Fibroblast of lung (primary cell): ENCODE measurements around the gene SRRM3. TPM values are rescaled to one million over a fixed set of nuclear protein-coding genes. Genes with fewer than 3 reads are reported as not detected.
"Not testable (repeated sequence)": the region's sequence is repeated elsewhere in the genome, so short reads cannot be mapped to it uniquely, and the experiment has no call there.

ENCODE experiments used
- DNase-seq, 2 donors: peaks; one replicate each; pipeline versions ENCODE4 v3.0.0 to v3.0.0-alpha.2; 2010; ENCODE audit warnings: low read depth in 2 of 2
- H2AFZ ChIP-seq: 2 replicates; pipeline ENCODE4 v1.5.1; 2012; ENCODE audit warnings: low read length, control low read depth, inconsistent platforms
- H3K27ac ChIP-seq: 2 replicates; pipeline ENCODE4 v1.5.1; 2011; ENCODE audit warnings: low read length, control low read depth; ENCODE audit not compliant: insufficient read depth
- H3K27me3 ChIP-seq: 2 replicates; pipeline ENCODE4 v1.5.1; 2011; ENCODE audit warnings: mild to moderate bottlenecking, low read length; ENCODE audit not compliant: control insufficient read depth, insufficient read depth
- H3K36me3 ChIP-seq: 2 replicates; pipeline ENCODE4 v1.5.1; 2011; ENCODE audit warnings: low read length; ENCODE audit not compliant: control insufficient read depth, insufficient read depth
- H3K4me1 ChIP-seq: 2 replicates; pipeline ENCODE4 v1.5.1; 2011; ENCODE audit warnings: low read length; ENCODE audit not compliant: control insufficient read depth, insufficient read depth; ENCODE audit errors: extremely low read depth
- H3K4me2 ChIP-seq: 2 replicates; pipeline ENCODE4 v1.5.1; 2011; ENCODE audit warnings: low read length, control low read depth; ENCODE audit not compliant: insufficient read depth; ENCODE audit errors: extremely low read depth
- H3K4me3 ChIP-seq, 4 experiments: fragments of 200-600 bp in 1 of 4; sonication (generic) in 1 of 4; replicated peaks in 1 of 4; 2 replicates each; pipeline ENCODE4 v1.5.1; 2011 to 2016; ENCODE audit warnings: low read length in 4 of 4, low read depth in 3 of 4, mild to moderate bottlenecking in 3 of 4, control low read depth in 2 of 4, inconsistent platforms in 1 of 4, mixed read lengths in 1 of 4; ENCODE audit not compliant: insufficient read depth in 1 of 4; ENCODE audit errors: control extremely low read depth in 1 of 4
- H3K79me2 ChIP-seq: 2 replicates; pipeline ENCODE4 v1.5.1; 2012; ENCODE audit warnings: mild to moderate bottlenecking, low read length, inconsistent platforms; ENCODE audit not compliant: control insufficient read depth, insufficient read depth
- H3K9ac ChIP-seq: 2 replicates; pipeline ENCODE4 v1.5.1; 2011; ENCODE audit warnings: mild to moderate bottlenecking, low read length, control low read depth; ENCODE audit not compliant: insufficient read depth
- H3K9me3 ChIP-seq: 2 replicates; pipeline ENCODE4 v1.5.1; 2012; ENCODE audit warnings: low read depth, low read length; ENCODE audit not compliant: control insufficient read depth, insufficient read depth
- H4K20me1 ChIP-seq: 2 replicates; pipeline ENCODE4 v1.5.1; 2011; ENCODE audit warnings: low read length; ENCODE audit not compliant: control insufficient read depth, insufficient read depth; ENCODE audit errors: extremely low read depth
- CTCF ChIP-seq, 2 donors: IDR thresholded peaks in 1 of 2; conservative IDR thresholded peaks in 1 of 2; 1 replicate in 1 of 2; 2 replicates in 1 of 2; pipeline ENCODE4 v1.5.1; 2011 to 2012; ENCODE audit warnings: low read length in 2 of 2, control low read depth in 1 of 2, inconsistent platforms in 1 of 2, low read depth in 1 of 2, mild to moderate bottlenecking in 1 of 2
- EZH2 ChIP-seq: IDR thresholded peaks from 2 replicates; pipeline ENCODE4 v1.5.1; 2012; ENCODE audit warnings: low read length, control low read depth, mild to moderate bottlenecking; ENCODE audit errors: missing control alignments
- polyA plus RNA-seq, 2 donors: library from polyadenylated mRNA; depleted of rRNA in 1 of 2; stranded (reverse) in 1 of 2; unstranded in 1 of 2; fragments of >200 nt; gene quantifications; 2 replicates each; pipeline ENCODE4 v1.2.1, GENCODE V29; 2011 to 2012; ENCODE audit warnings: missing spikeins in 1 of 2
- total RNA-seq: library from RNA; depleted of rRNA; stranded (reverse); fragments of >200 nt; gene quantifications from 2 replicates; pipeline ENCODE4 v1.2.1, GENCODE V29; 2014

The SRRM3 gene
- total and polyA plus RNA-seq, 2 donors (not counting 1 experiment from before 2014, with no cell fraction given) = 0.40 to 1.7 TPM

DNA sequence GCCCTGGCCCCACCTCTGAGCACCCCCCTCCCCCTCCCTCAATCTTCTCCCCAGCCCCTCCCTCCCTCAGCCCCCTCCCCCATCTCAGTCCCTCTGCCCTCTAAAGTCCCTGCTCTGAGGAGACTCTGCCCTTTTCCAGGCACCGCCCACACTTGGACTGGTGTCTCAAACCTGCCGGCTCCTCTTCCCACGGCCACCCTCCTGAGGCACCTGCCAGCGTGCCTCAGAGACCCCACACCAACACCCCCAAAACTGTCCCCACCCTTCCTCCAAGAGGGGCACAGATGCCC, 66.1 kb downstream of the SRRM3 start:
- Histone ChIP-seq H3K9me3 (no peaks in the 10 kb centered on the region), H3K27ac (no peak overlapping the region), H3K4me2 (no peak overlapping the region), H3K9ac (no peak overlapping the region), H2AFZ (no peak overlapping the region), H3K27me3 (peaks cover 27% of the 10 kb centered on the region), H3K4me3 (no peak overlapping the region), H4K20me1 (peaks cover 2% of the 10 kb centered on the region), H3K79me2 (no peaks in the 10 kb centered on the region), H3K4me1 (no peaks in the 10 kb centered on the region), H3K36me3 (no peaks in the 10 kb centered on the region)
- DNase-seq = no peak
- TF ChIP-seq EZH2 (no peak), CTCF (conservative IDR thresholded peaks at IDR 0.05 in 1 of 2, IDR thresholded peaks at IDR 0.05 in 1 of 2; ENCODE audit: low read depth in 1 of 2, low read length in 2 of 2) (no peak)

DNA sequence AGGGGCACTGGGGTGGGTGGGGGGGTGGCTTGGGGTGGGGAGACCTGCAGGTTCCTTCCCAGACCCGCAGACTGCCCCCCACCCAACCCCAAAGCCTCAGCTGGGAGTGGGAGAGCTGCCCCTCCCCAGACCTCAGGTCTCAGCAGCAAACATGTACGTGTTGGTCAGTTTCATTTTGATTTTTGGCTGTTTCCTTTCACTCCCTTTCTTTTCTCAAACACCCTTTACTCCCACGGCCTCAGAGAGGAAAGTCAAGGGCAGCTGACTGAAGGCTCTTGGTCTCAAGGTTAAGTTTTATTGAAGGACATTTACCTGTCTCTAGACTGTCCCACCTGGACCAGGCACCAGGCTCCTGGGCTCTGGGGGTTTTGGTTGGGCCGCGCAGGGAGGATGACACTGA, 66.7 kb downstream of the SRRM3 start:
- H3K4me3 ChIP-seq = no peak overlapping the region
- no peak overlapping the region for H3K9ac ChIP-seq
- H3K27me3 ChIP-seq = peaks cover 32% of the 10 kb centered on the region
- no peaks in the 10 kb centered on the region for H3K79me2 ChIP-seq
- no peaks in the 10 kb centered on the region for H3K9me3 ChIP-seq
- H3K27ac ChIP-seq = no peak overlapping the region
- no peak overlapping the region for H2AFZ ChIP-seq
- no peaks in the 10 kb centered on the region for H3K36me3 ChIP-seq
- TF ChIP-seq CTCF (conservative IDR thresholded peaks at IDR 0.05 in 1 of 2, IDR thresholded peaks at IDR 0.05 in 1 of 2; ENCODE audit: low read depth in 1 of 2, low read length in 2 of 2) (no peak), EZH2 (no peak)
- no peak for DNase-seq
- H3K4me1 ChIP-seq = no peaks in the 10 kb centered on the region
- no peaks in the 10 kb centered on the region for H4K20me1 ChIP-seq
- H3K4me2 ChIP-seq = peak overlapping the region; percentile 25

- peak in 1 of 2 donors; percentile 7 for DNase-seq
- Histone ChIP-seq H3K4me3 (no peak overlapping the region), H3K4me2 (no peak overlapping the region), H3K79me2 (no peaks in the 10 kb centered on the region), H2AFZ (no peak overlapping the region), H3K27ac (no peak overlapping the region), H3K36me3 (no peaks in the 10 kb centered on the region), H3K9me3 (no peaks in the 10 kb centered on the region), H3K4me1 (no peaks in the 10 kb centered on the region), H3K27me3 (peaks cover 44% of the 10 kb centered on the region), H4K20me1 (no peaks in the 10 kb centered on the region), H3K9ac (no peak overlapping the region)
- TF ChIP-seq CTCF (conservative IDR thresholded peaks at IDR 0.05 in 1 of 2, IDR thresholded peaks at IDR 0.05 in 1 of 2; ENCODE audit: low read depth in 1 of 2, low read length in 2 of 2) = no peak
- TF ChIP-seq EZH2 = no peak
Measured at GRCh38 chr7:76269895-76270294, 68.2 kb downstream of the SRRM3 start.

DNA sequence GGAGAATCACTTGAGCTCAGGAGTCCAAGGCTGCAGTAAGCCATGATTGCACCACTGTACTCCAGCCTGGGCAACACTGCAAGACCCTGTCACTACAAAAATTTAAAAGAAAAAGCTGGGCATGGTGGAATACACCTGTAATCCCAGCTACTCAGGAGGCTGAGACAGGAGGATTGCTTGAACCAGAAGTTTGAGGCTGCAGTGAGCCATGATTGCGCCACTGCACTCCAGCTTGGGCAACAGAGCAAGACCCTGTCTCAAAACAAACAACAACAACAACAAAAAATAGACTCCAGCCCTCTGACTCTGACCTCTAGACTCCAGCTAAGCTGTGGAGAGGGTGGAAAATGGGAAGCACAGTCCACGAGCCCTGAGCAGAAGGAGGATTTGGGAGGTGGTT, 69.7 kb downstream of the SRRM3 start:
- H3K4me3 ChIP-seq, H3K4me2 ChIP-seq: not testable (repeated sequence)

More for the DNA sequence above, 69.7 kb downstream of the SRRM3 start:
- not testable (repeated sequence) for H2AFZ ChIP-seq, H3K9ac ChIP-seq, H3K4me1 ChIP-seq, H3K36me3 ChIP-seq, H3K79me2 ChIP-seq, H4K20me1 ChIP-seq, H3K27ac ChIP-seq, H3K9me3 ChIP-seq, DNase-seq
- peaks cover 44% of the 10 kb centered on the region for H3K27me3 ChIP-seq
